8988T (cell line): ENCODE results near the gene TSHZ2.
A peak's percentile ranks its signal among the peaks of the same experiment; 100 is the strongest.

ENCODE experiments used
- DNase-seq: peaks from one replicate; pipeline ENCODE4 v3.0.0; 2011

The TSHZ2 gene

DNA sequence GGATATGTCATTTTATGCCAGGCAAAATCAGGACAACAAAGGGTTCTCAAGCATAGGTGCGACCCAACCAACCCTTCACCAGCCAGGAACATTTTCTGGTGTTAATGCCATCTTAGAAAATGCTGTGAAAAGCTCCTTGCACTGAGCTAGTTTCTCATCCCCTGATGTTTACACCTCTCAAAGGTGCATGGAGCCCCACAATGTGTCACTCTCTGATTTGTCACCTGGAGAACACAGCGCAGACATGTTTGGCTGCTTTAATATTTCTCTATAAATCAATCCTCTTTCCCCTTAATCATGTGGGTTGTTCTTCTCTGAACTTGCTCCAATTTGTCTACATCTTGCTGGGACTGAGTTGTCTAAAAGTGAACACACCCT is 244.3 kb downstream of the TSHZ2 start:
- no peak for DNase-seq

- DNase-seq, result peak; percentile 49
These were observed 244.9 kb downstream of the TSHZ2 start for GRCh38 chr20:53216856-53217576.

GRCh38 chr20:53220482-53221307 is 248.5 kb downstream of the TSHZ2 start:
- no peak for DNase-seq

DNA sequence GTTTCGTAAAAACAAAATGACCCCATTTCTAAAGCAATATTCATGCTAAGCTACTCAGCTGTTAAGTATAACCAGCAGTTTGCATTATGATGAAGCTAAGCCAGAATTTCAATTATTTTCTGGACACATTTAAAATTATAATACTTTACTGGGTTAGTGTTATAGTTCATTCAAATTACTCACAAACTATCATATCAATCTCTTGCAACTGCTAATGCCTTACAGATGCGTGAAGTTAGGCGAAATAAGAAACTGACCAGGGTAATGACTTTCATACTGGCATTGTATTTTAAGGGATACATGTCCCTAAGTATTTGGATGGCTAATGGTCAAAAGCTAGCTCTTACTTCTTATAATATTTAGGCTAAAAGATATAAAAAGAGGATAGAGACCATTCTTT is 249.6 kb downstream of the TSHZ2 start:
- DNase-seq, result no peak

GRCh38 chr20:53222416-53222815 is 250.3 kb downstream of the TSHZ2 start:
- no peak for DNase-seq

DNA sequence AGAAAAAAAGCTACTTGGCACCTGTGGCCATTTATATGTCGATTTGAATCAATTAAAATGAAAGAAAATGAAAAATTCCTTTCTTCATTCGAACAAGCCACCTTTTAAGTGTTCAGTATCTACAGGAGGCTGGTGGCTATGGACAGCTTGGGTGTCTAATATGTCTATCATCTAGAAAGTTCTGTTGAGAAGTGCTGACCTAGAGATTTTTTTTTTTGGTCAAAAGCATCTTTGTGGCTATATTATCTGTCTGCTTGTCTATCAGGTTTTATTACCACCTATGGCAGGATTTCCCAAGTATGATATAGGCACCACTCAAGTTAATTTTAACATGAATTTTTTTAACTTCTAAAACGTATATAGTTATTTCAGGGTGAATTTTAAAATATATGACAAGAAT is 250.8 kb downstream of the TSHZ2 start:
- no peak for DNase-seq

- no peak for DNase-seq
These were observed 251.5 kb downstream of the TSHZ2 start for GRCh38 chr20:53223626-53224172.

- DNase-seq, result no peak
These were observed 252.7 kb downstream of the TSHZ2 start for GRCh38 chr20:53224851-53225250.

- DNase-seq, result no peak
These were observed 254.7 kb downstream of the TSHZ2 start for GRCh38 chr20:53226826-53227225.

GRCh38 chr20:53227523-53227922 is 255.4 kb downstream of the TSHZ2 start:
- no peak for DNase-seq

DNA sequence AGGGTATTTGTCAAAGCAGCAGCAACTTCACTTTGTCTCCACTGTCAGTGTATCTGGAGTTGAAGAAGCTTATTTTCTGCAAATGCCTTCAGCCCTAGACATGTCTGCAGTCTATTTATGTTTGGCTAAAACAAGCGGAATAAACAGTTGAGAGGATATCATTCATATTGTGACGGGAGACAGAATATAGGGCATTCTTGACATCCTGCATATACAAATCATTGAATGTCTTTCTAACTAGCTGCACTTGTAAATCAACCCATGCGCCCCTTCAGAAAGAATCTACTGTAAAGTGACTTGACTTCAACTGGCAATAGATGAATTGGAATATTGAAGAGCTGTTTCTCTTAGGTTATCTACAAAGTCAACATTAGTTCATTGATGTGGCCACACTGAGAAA is 258.9 kb downstream of the TSHZ2 start:
- DNase-seq, result no peak

GRCh38 chr20:53237461-53237860 is 265.3 kb downstream of the TSHZ2 start:
- no peak for DNase-seq

DNA sequence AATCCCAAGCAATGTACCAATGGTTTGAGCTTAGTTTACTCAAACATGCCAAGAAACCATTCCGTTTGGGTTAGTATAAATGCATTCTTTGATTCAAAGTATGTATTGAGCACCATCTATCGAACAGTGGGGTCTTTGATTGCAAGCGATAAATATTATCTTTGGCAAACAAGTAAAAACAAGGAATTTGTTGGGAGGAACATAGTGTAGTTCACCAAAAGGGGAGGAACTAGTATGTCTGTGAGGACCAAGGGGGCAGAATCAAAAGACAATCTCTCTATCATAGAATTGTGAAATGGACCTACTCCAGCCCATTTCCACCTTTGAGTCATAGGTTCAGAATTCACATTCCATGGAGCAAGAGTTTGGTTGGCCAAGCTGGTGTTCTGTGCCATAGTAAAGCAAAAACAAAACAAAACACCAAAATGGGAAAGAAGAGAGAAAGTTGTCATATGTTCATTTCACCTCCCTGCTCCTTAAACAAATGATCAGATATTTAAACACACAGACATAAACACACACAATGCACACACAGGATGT is 266.0 kb downstream of the TSHZ2 start:
- no peak for DNase-seq

GRCh38 chr20:53243152-53243551 is 271.0 kb downstream of the TSHZ2 start:
- no peak for DNase-seq

DNA sequence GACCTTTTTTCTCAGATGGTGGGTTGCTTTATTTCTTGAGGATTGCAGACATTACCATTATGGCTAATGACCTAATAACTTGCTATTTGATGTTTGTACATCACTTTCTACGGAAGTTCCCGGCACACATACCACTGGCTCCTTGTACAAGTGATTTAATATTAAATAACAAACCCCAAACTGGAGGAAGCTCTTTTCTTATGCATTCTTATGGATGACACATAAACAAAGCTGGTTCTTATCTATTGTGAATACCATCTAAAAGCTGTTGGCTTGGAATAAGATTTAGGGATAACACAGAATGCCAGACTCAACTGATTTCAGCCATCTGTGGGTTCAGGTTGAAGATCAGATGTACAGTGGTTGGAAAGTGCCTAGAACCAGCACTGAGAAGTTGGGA is 272.6 kb downstream of the TSHZ2 start:
- DNase-seq, result no peak

DNA sequence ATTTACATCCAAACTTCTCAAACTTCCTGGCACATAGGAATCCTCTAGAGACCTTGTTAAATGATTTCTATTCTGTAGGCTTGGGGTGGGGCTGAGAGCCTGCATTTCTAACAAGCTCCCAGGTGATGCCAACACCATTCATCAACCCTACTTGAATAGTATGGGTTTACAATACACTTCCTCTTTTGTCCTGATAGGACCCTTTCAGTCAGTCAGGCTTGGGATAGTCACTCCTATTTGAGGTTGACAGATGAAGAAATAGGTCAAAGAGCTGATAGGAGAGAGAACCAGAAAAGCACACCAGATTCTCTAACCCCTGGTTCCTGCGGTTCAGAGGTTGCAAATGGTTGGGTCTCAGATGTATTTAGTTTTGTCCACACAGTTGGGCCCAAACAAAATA is 273.4 kb downstream of the TSHZ2 start:
- no peak for DNase-seq

GRCh38 chr20:53247468-53248103 is 275.4 kb downstream of the TSHZ2 start:
- DNase-seq, result no peak

DNA sequence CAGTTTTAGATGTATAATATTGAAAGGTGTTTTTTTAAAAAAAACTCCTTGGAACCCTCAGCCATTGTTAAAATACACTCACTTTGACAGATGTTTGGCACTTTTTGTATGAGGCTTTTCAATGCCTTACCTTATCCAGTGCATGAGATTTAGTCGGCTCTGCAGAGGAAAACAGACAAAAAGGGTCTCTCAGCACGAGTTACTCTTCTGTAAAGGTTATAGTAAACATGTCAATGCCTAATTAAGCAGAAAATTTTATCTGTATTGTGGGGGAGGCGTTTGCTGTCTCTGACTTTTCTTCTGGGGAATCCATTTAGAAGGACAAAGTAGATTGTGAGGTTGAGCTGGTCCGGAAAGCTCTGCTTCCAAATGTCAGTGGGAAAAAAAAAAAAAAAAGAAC is 278.3 kb downstream of the TSHZ2 start:
- DNase-seq, result no peak

GRCh38 chr20:53252002-53252401 is 279.8 kb downstream of the TSHZ2 start:
- DNase-seq, result no peak

DNA sequence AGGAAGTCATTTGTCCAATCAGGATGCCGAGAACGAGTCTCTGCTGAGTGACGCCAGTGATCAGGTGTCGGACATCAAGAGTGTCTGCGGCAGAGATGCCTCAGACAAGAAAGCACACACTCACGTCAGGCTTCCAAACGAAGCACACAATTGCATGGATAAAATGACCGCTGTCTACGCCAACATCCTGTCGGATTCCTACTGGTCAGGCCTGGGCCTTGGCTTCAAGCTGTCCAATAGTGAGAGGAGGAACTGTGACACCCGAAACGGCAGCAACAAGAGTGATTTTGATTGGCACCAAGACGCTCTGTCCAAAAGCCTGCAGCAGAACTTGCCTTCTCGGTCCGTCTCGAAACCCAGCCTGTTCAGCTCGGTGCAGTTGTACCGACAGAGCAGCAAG is 281.5 kb downstream of the TSHZ2 start:
- no peak for DNase-seq

DNA sequence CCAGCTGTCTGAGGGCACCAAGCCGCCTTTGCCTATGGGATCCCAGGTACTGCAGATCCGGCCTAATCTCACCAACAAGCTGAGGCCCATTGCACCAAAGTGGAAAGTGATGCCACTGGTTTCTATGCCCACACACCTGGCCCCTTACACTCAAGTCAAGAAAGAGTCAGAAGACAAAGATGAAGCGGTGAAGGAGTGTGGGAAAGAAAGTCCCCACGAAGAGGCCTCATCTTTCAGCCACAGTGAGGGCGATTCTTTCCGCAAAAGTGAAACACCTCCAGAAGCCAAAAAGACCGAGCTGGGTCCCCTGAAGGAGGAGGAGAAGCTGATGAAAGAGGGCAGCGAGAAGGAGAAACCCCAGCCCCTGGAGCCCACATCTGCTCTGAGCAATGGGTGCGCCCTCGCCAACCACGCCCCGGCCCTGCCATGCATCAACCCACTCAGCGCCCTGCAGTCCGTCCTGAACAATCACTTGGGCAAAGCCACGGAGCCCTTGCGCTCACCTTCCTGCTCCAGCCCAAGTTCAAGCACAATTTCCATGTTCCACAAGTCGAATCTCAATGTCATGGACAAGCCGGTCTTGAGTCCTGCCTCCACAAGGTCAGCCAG is 283.0 kb downstream of the TSHZ2 start:
- no peak for DNase-seq

GRCh38 chr20:53258741-53259140 is 286.6 kb downstream of the TSHZ2 start:
- no peak for DNase-seq

GRCh38 chr20:53260168-53260567 is 288.0 kb downstream of the TSHZ2 start:
- DNase-seq, result no peak
